Retinal pigment epithelial cell (primary cell): ENCODE data around the gene GNG3.

ENCODE experiments used
- DNase-seq: peaks from one replicate; pipeline ENCODE4 v3.0.0-alpha.2; 2010; ENCODE audit warnings: low read depth
- H3K4me3 ChIP-seq: 2 replicates; pipeline ENCODE4 v1.5.1; 2011; ENCODE audit warnings: mild to moderate bottlenecking, low read length, control low read depth, moderate library complexity
- CTCF ChIP-seq: conservative IDR thresholded peaks from 2 replicates; pipeline ENCODE4 v1.5.1; 2011; ENCODE audit warnings: low read depth, low read length, control low read depth, inconsistent platforms

GNG3 gene

GRCh38 chr11:62705880-62706849 is 1.3 kb upstream of the GNG3 start:
- DNase-seq: peak; percentile 80
- TF ChIP-seq CTCF: no peak
- peak overlapping the region; percentile 62 for H3K4me3 ChIP-seq

GRCh38 chr11:62706850-62707247 is 627 bp upstream of the GNG3 start:
- DNase-seq: no peak
- peak overlapping the region; percentile 49 for H3K4me3 ChIP-seq

GRCh38 chr11:62708392-62708791 is 916 bp downstream of the GNG3 start:
- no peak for TF ChIP-seq CTCF
- DNase-seq: no peak
- no peak overlapping the region for H3K4me3 ChIP-seq

More at GRCh38 chr11:62706850-62707247, 627 bp upstream of the GNG3 start:
- TF ChIP-seq CTCF: no peak

- peak overlapping the region; percentile 71 for H3K4me3 ChIP-seq
- DNase-seq: no peak
- no peak for TF ChIP-seq CTCF
Measured at GRCh38 chr11:62708793-62709192, 1.3 kb downstream of the GNG3 start.

- no peak for TF ChIP-seq CTCF
- peak overlapping the region; percentile 71 for H3K4me3 ChIP-seq
- peak; percentile 93 for DNase-seq
Measured at GRCh38 chr11:62709247-62710000, 1.9 kb downstream of the GNG3 start.

GRCh38 chr11:62710001-62710345 is 2.5 kb downstream of the GNG3 start:
- DNase-seq: no peak
- peak overlapping the region; percentile 71 for H3K4me3 ChIP-seq
- no peak for TF ChIP-seq CTCF
